ENCODE measurements around the gene MYLK2. TPM values are rescaled to one million over a fixed set of nuclear protein-coding genes. Genes with fewer than 3 reads are reported as not detected.

The MYLK2 gene
- total RNA-seq: 0.21 and 1.8 TPM in 2 replicates

GRCh38 chr20:31819083-31819784, at the start of gene MYLK2:
MYLK2 (plus strand) TSS chr20:31819356; CDS start chr20:31819581, 225 bp downstream.
- TF ChIP-seq CTCF (IDR thresholded peaks at IDR 0.05; ENCODE audit: insufficient read depth, low read length, poor library complexity, severe bottlenecking): no peak
- Histone ChIP-seq H3K27me3 (ENCODE audit: control insufficient read depth, insufficient read depth, low read length) (no peaks in the 10 kb centered on the region), H3K36me3 (ENCODE audit: control insufficient read depth, insufficient read depth, low read length) (no peaks in the 10 kb centered on the region), H3K4me3 (ENCODE audit: low read depth, low read length) (no peak within 1 kb of the TSS)
- DNase-seq (ENCODE audit: low read depth): no peak

- no peaks in the 10 kb centered on the region for H3K36me3 ChIP-seq (ENCODE audit: control insufficient read depth, insufficient read depth, low read length)
- no peaks in the 10 kb centered on the region for H3K27me3 ChIP-seq (ENCODE audit: control insufficient read depth, insufficient read depth, low read length)
- no peak for DNase-seq (ENCODE audit: low read depth)
- no peak overlapping the region for H3K4me3 ChIP-seq (ENCODE audit: low read depth, low read length)
- TF ChIP-seq CTCF (IDR thresholded peaks at IDR 0.05; ENCODE audit: insufficient read depth, low read length, poor library complexity, severe bottlenecking): no peak
Measured at GRCh38 chr20:31769681-31770080, 49.5 kb upstream of the MYLK2 start.

- Histone ChIP-seq H3K27me3 (ENCODE audit: control insufficient read depth, insufficient read depth, low read length) (no peaks in the 10 kb centered on the region), H3K4me3 (ENCODE audit: low read depth, low read length) (no peak overlapping the region), H3K36me3 (ENCODE audit: control insufficient read depth, insufficient read depth, low read length) (no peaks in the 10 kb centered on the region)
- no peak for DNase-seq (ENCODE audit: low read depth)
- TF ChIP-seq CTCF (IDR thresholded peaks at IDR 0.05; ENCODE audit: insufficient read depth, low read length, poor library complexity, severe bottlenecking): no peak
Measured at GRCh38 chr20:31770243-31770642, 48.9 kb upstream of the MYLK2 start.

GRCh38 chr20:31774408-31774807, 44.7 kb upstream of the MYLK2 start:
- Histone ChIP-seq H3K4me3 (ENCODE audit: low read depth, low read length) (no peak overlapping the region), H3K36me3 (ENCODE audit: control insufficient read depth, insufficient read depth, low read length) (no peaks in the 10 kb centered on the region), H3K27me3 (ENCODE audit: control insufficient read depth, insufficient read depth, low read length) (no peaks in the 10 kb centered on the region)
- DNase-seq (ENCODE audit: low read depth): no peak
- no peak for TF ChIP-seq CTCF (IDR thresholded peaks at IDR 0.05; ENCODE audit: insufficient read depth, low read length, poor library complexity, severe bottlenecking)

- Histone ChIP-seq H3K4me3 (ENCODE audit: low read depth, low read length) (no peak overlapping the region), H3K36me3 (ENCODE audit: control insufficient read depth, insufficient read depth, low read length) (peaks cover 1% of the 10 kb centered on the region), H3K27me3 (ENCODE audit: control insufficient read depth, insufficient read depth, low read length) (no peaks in the 10 kb centered on the region)
- no peak for TF ChIP-seq CTCF (IDR thresholded peaks at IDR 0.05; ENCODE audit: insufficient read depth, low read length, poor library complexity, severe bottlenecking)
- DNase-seq (ENCODE audit: low read depth): no peak
Measured at GRCh38 chr20:31780839-31781238, 38.3 kb upstream of the MYLK2 start.

- Histone ChIP-seq H3K27me3 (ENCODE audit: control insufficient read depth, insufficient read depth, low read length) (no peaks in the 10 kb centered on the region), H3K4me3 (ENCODE audit: low read depth, low read length) (no peak overlapping the region), H3K36me3 (ENCODE audit: control insufficient read depth, insufficient read depth, low read length) (peaks cover 1% of the 10 kb centered on the region)
- TF ChIP-seq CTCF (IDR thresholded peaks at IDR 0.05; ENCODE audit: insufficient read depth, low read length, poor library complexity, severe bottlenecking): no peak
- DNase-seq (ENCODE audit: low read depth): no peak
Measured at GRCh38 chr20:31781945-31782344, 37.2 kb upstream of the MYLK2 start.

Measured in kidney epithelial cell (primary cell).